GM23248 (cell line): ENCODE measurements around the gene ZSCAN20. TPM values are rescaled to one million over a fixed set of nuclear protein-coding genes. Genes with fewer than 3 reads are reported as not detected.

Experiments used
- DNase-seq: peaks from one replicate; pipeline ENCODE4 v3.0.0-alpha.2; 2015
- H2AFZ ChIP-seq: fragments of 200-600 bp; sonication (generic); 2 replicates; pipeline ENCODE4 v1.6.1; 2016; ENCODE audit warnings: antibody characterized with exemption
- H3F3A ChIP-seq: fragments of 200-600 bp; sonication (generic); 2 replicates; pipeline ENCODE4 v1.6.1; 2016; ENCODE audit warnings: mild to moderate bottlenecking, antibody characterized with exemption, mixed run types; ENCODE audit not compliant: insufficient read depth
- H3K27ac ChIP-seq: fragments of 200-600 bp; sonication (generic); 2 replicates; pipeline ENCODE4 v1.5.1; 2016; ENCODE audit warnings: mild to moderate bottlenecking
- H3K27me3 ChIP-seq: fragments of 200-600 bp; sonication (generic); replicated peaks from 2 replicates; pipeline ENCODE4 v1.6.1; 2016; ENCODE audit warnings: mild to moderate bottlenecking; ENCODE audit not compliant: insufficient read depth
- H3K36me3 ChIP-seq: fragments of 200-600 bp; sonication (generic); 2 replicates; pipeline ENCODE4 v1.6.1; 2016; ENCODE audit warnings: low read depth, mild to moderate bottlenecking
- H3K4me1 ChIP-seq: fragments of 200-600 bp; sonication (generic); 2 replicates; pipeline ENCODE4 v1.6.1; 2016; ENCODE audit warnings: mild to moderate bottlenecking; ENCODE audit not compliant: insufficient read depth
- H3K4me2 ChIP-seq: fragments of 200-600 bp; sonication (generic); one replicate; pipeline ENCODE4 v1.6.1; 2016; ENCODE audit warnings: mild to moderate bottlenecking; ENCODE audit not compliant: unreplicated experiment
- H3K4me3 ChIP-seq: fragments of 200-600 bp; sonication (generic); 2 replicates; pipeline ENCODE4 v1.5.1; 2016; ENCODE audit warnings: mild to moderate bottlenecking
- H3K79me2 ChIP-seq: fragments of 200-600 bp; sonication (generic); 2 replicates; pipeline ENCODE4 v1.6.1; 2016; ENCODE audit warnings: mild to moderate bottlenecking; ENCODE audit not compliant: insufficient read depth
- H3K9ac ChIP-seq: fragments of 200-600 bp; sonication (generic); 2 replicates; pipeline ENCODE4 v1.6.1; 2016; ENCODE audit warnings: mild to moderate bottlenecking
- H3K9me2 ChIP-seq: fragments of 200-600 bp; sonication (generic); 2 replicates; pipeline ENCODE4 v1.6.1; 2016; ENCODE audit warnings: mixed run types, mild to moderate bottlenecking, moderate library complexity; ENCODE audit not compliant: insufficient read depth
- H3K9me3 ChIP-seq: fragments of 200-600 bp; sonication (generic); one replicate; pipeline ENCODE4 v1.6.1; 2017; ENCODE audit warnings: low read depth
- H4K20me1 ChIP-seq: fragments of 200-600 bp; sonication (generic); 2 replicates; pipeline ENCODE4 v1.6.0; 2016; ENCODE audit not compliant: insufficient read depth
- EZH2 ChIP-seq: fragments of 200-600 bp; sonication (generic); IDR thresholded peaks from 2 replicates; pipeline ENCODE4 v1.6.1; 2018; ENCODE audit warnings: antibody characterized with exemption, mild to moderate bottlenecking; ENCODE audit not compliant: insufficient read depth, poor library complexity, severe bottlenecking
- EZH2phosphoT487 ChIP-seq: fragments of 200-600 bp; sonication (generic); IDR thresholded peaks from 2 replicates; pipeline ENCODE4 v1.6.1; 2018; ENCODE audit warnings: antibody characterized with exemption, moderate library complexity, mild to moderate bottlenecking, low read depth; ENCODE audit not compliant: insufficient read depth
- WGBS, 2 experiments: methylation state at CpG; one replicate each; pipeline ENCODE4 v1.1.6; 2015 to 2017; ENCODE audit warnings: low lambda C conversion rate in 2 of 2, low coverage in 1 of 2; ENCODE audit errors: missing lambda C conversion rate in 2 of 2; 5-methylcytosine and 5-hydroxymethylcytosine counted together
- in situ Hi-C: fragments of 300-500 bp; cut with MboI; formaldehyde crosslinking; loops from 2 replicates; pipeline ENCODE4 v1.15.0; 2020
- polyA plus RNA-seq: library from polyadenylated mRNA; unstranded; fragments of >200 nt; fragmentation: Nextera tagmentation; extraction: Ambion mirVana; gene quantifications from 2 replicates; pipeline ENCODE4 v1.2.1, GENCODE V29; 2016
- total RNA-seq: library from RNA; depleted of rRNA; stranded (reverse); fragments of >200 nt; shearing (Covaris generic); gene quantifications from 2 replicates; pipeline ENCODE4 v1.2.3, GENCODE V29; 2014

ZSCAN20 gene
- total and polyA plus RNA-seq, 2 experiments from 2014 or later = 1.7 to 9.5 TPM

- DNase-seq = no peak
- in situ Hi-C loops = no loop called here
- 82 to 86% methylated on average over 4 of the region's 4 CpGs for WGBS, 2 experiments
- Histone ChIP-seq H3F3A (peaks cover 29% of the 10 kb centered on the region), H3K79me2 (no peaks in the 10 kb centered on the region), H3K9me2 (no peaks in the 10 kb centered on the region), H3K4me2 (no peak overlapping the region), H3K9ac (no peak overlapping the region), H2AFZ (no peak overlapping the region), H3K4me1 (peaks cover 37% of the 10 kb centered on the region), H3K27me3 (no peaks in the 10 kb centered on the region), H3K9me3 (no peaks in the 10 kb centered on the region), H3K4me3 (no peak overlapping the region), H3K36me3 (no peaks in the 10 kb centered on the region), H4K20me1 (no peaks in the 10 kb centered on the region), H3K27ac (no peak overlapping the region)
- TF ChIP-seq EZH2phosphoT487 (no peak), EZH2 (no peak)
Observed at GRCh38 chr1:33436557-33437285, 35.7 kb upstream of the ZSCAN20 start.

- Histone ChIP-seq H3K9ac (no peak overlapping the region), H3K36me3 (no peaks in the 10 kb centered on the region), H3K4me1 (peaks cover 28% of the 10 kb centered on the region), H3K9me2 (no peaks in the 10 kb centered on the region), H3K4me2 (no peak overlapping the region), H3K79me2 (no peaks in the 10 kb centered on the region), H3K27me3 (no peaks in the 10 kb centered on the region), H3K4me3 (no peak overlapping the region), H3F3A (peaks cover 12% of the 10 kb centered on the region), H3K27ac (no peak overlapping the region), H3K9me3 (no peaks in the 10 kb centered on the region), H4K20me1 (no peaks in the 10 kb centered on the region), H2AFZ (no peak overlapping the region)
- in situ Hi-C loops = no loop called here
- no peak for TF ChIP-seq EZH2phosphoT487
- TF ChIP-seq EZH2 = no peak
- DNase-seq = no peak
- WGBS, 2 experiments = 77 to 85% methylated on average over 6 of the region's 6 CpGs
Observed at GRCh38 chr1:33438364-33439160, 33.9 kb upstream of the ZSCAN20 start.

DNA sequence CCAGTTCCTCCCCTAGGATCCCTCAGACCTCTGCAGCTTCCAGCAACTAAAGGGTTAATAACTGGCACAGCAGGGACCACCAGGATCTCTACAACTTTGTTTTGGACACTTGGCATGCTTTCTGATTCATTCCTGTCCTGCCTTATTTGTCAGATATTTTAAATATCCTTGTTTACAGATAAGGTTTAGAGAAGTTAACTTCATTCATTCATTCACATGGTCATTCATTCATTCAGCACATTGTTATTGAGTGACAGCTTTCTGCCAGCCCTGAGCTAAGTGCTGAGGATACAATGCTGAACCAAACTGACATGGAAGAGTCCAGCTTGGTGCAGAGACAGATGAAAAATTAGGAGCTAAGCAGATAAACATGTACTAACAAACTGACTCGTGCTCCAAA, 32.8 kb upstream of the ZSCAN20 start:
- H3K9me2 ChIP-seq = no peaks in the 10 kb centered on the region
- H4K20me1 ChIP-seq = no peaks in the 10 kb centered on the region
- no peak overlapping the region for H3K27ac ChIP-seq
- no peaks in the 10 kb centered on the region for H3K27me3 ChIP-seq
- H2AFZ ChIP-seq = no peak overlapping the region
- no peaks in the 10 kb centered on the region for H3K9me3 ChIP-seq
- in situ Hi-C loops = no loop called here
- peaks cover 3% of the 10 kb centered on the region for H3F3A ChIP-seq
- H3K36me3 ChIP-seq = no peaks in the 10 kb centered on the region
- DNase-seq = no peak
- H3K9ac ChIP-seq = no peak overlapping the region
- 36 to 42% methylated on average over 1 of the region's 1 CpG for WGBS, 2 experiments
- TF ChIP-seq EZH2 = no peak
- no peak for TF ChIP-seq EZH2phosphoT487
- H3K79me2 ChIP-seq = no peaks in the 10 kb centered on the region
- peaks cover 24% of the 10 kb centered on the region for H3K4me1 ChIP-seq
- no peak overlapping the region for H3K4me3 ChIP-seq
- no peak overlapping the region for H3K4me2 ChIP-seq

GRCh38 chr1:33441088-33441745, 31.2 kb upstream of the ZSCAN20 start:
- in situ Hi-C loops = no loop called here
- no peak overlapping the region for H3K27ac ChIP-seq
- no peak for DNase-seq
- H2AFZ ChIP-seq = no peak overlapping the region
- H3K4me1 ChIP-seq = peaks cover 13% of the 10 kb centered on the region; the same call in 1 of the 2 replicates
- H3K9me2 ChIP-seq = no peaks in the 10 kb centered on the region
- no peak overlapping the region for H3K4me2 ChIP-seq
- no peaks in the 10 kb centered on the region for H3K27me3 ChIP-seq
- TF ChIP-seq EZH2 = no peak
- no peak for TF ChIP-seq EZH2phosphoT487
- H3K9me3 ChIP-seq = no peaks in the 10 kb centered on the region
- no peaks in the 10 kb centered on the region for H3F3A ChIP-seq
- H3K4me3 ChIP-seq = no peak overlapping the region
- 89 to 93% methylated on average over 6 of the region's 6 CpGs for WGBS, 2 experiments
- H3K9ac ChIP-seq = no peak overlapping the region
- no peaks in the 10 kb centered on the region for H3K36me3 ChIP-seq
- no peaks in the 10 kb centered on the region for H4K20me1 ChIP-seq
- H3K79me2 ChIP-seq = no peaks in the 10 kb centered on the region
